ENCODE measurements around the gene PRKAR1B. TPM values are rescaled to one million over a fixed set of nuclear protein-coding genes. Genes with fewer than 3 reads are reported as not detected.

PRKAR1B gene
- total RNA-seq, 2 donors from 2014 or later = 33.5 to 43.2 TPM

DNA sequence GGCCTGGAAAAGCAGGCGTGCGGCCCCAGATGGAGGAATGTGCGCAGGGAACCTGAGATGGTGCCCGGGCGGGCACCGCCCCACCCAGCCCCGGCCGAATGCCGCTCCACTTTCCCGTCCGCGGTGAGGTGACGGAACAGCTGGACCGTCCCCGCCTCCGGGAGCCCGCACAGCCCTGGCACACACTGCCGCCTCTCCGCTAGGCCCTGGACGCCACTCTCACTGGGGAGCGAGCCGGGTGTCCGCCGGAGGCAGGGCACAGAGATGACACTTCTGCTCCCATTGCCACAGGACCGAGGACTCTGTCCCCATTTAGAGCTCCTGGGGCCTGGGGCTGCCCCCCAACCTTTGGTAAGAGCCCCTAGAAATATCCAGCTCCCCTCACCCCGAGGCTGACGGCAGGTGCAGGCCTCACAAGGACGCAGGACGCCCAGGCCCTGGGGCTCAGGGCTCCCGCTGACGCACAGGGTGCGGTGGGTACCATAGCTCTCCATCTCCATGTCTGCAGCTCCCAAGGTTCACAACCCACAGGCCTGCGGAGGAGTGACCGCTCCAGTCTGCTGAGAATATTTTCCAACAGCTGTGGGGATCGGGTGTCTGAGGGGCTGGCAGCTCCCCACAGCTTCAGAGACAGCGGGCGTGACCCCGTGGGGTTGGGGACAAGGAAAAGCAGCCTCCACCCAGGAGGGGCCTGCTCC is 155.2 kb downstream of the PRKAR1B start:
- DNase-seq = no peak

DNA sequence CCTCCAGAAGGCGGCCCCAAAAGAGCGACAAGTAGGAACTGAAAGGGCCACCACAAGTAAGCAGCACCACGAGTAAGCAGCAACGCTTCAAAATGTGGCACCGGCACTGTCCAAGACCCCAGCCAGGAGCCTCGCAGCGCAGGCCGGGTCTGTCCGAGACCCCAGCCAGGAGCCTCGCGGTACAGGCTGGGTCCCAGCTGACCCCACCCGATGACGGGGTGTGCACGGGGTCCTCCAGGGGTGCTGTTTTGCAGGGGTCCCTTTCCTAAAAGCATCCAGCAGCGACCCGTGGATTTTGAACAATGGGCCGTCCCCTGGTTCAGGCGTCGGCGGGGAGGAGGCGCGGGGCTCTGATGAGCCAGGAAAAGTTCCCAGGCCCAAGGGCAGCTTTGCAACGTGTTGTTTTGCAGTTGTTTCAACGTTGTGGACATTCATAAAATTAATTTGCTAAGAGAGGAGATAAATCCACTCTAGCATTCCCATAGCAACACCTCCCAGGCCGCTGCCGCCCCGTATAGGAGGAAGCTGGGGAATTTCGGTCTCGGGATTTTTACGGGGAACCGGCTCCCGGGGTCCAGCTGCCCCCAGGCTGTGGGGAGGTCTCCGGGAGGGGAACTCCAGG is 155.9 kb downstream of the PRKAR1B start:
- no peaks in the 10 kb centered on the region for H3K9me3 Mint-ChIP-seq
- H3K9me3 ChIP-seq (ENCODE audit: control insufficient read depth, low read length) = no peaks in the 10 kb centered on the region
- no peaks in the 10 kb centered on the region for H3K4me1 Mint-ChIP-seq
- TF ChIP-seq, protein P1, sequence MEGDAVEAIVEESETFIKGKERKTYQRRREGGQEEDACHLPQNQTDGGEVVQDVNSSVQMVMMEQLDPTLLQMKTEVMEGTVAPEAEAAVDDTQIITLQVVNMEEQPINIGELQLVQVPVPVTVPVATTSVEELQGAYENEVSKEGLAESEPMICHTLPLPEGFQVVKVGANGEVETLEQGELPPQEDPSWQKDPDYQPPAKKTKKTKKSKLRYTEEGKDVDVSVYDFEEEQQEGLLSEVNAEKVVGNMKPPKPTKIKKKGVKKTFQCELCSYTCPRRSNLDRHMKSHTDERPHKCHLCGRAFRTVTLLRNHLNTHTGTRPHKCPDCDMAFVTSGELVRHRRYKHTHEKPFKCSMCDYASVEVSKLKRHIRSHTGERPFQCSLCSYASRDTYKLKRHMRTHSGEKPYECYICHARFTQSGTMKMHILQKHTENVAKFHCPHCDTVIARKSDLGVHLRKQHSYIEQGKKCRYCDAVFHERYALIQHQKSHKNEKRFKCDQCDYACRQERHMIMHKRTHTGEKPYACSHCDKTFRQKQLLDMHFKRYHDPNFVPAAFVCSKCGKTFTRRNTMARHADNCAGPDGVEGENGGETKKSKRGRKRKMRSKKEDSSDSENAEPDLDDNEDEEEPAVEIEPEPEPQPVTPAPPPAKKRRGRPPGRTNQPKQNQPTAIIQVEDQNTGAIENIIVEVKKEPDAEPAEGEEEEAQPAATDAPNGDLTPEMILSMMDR (conservative IDR thresholded peaks at IDR 0.05) = no peak
- H3K4me3 ChIP-seq (ENCODE audit: low read length) = no peak overlapping the region
- no peak overlapping the region for H3K27ac Mint-ChIP-seq
- DNase-seq = no peak
- no peaks in the 10 kb centered on the region for H3K27me3 Mint-ChIP-seq (ENCODE audit: insufficient read depth)
- no peaks in the 10 kb centered on the region for H3K27me3 ChIP-seq (ENCODE audit: control insufficient read depth, insufficient read depth, low read length, poor library complexity, severe bottlenecking)
- no peak overlapping the region for H3K4me3 Mint-ChIP-seq
- no peak overlapping the region for H3K9ac ChIP-seq (ENCODE audit: extremely low read depth, low read length, poor library complexity, severe bottlenecking)
- H3K36me3 ChIP-seq (ENCODE audit: control insufficient read depth, insufficient read depth, low read length) = no peaks in the 10 kb centered on the region
- 94 to 96% methylated on average over 23 to 33 of the region's 33 CpGs for WGBS, 2 experiments (ENCODE audit: insufficient coverage in 1 of 2, insufficient read length in 1 of 2)
- H3K36me3 Mint-ChIP-seq (ENCODE audit: low read depth) = peaks cover 12% of the 10 kb centered on the region
- H3K27ac ChIP-seq (ENCODE audit: low read depth, low read length) = no peak overlapping the region
- H3K4me1 ChIP-seq (ENCODE audit: control insufficient read depth, insufficient read depth, low read length) = no peaks in the 10 kb centered on the region

More for the DNA sequence above, 155.2 kb downstream of the PRKAR1B start:
- TF ChIP-seq, protein P1 (conservative IDR thresholded peaks at IDR 0.05) = no peak
- H3K4me3 Mint-ChIP-seq = no peak overlapping the region
- no peaks in the 10 kb centered on the region for H3K27me3 Mint-ChIP-seq (ENCODE audit: insufficient read depth)
- H3K4me1 ChIP-seq (ENCODE audit: control insufficient read depth, insufficient read depth, low read length) = no peaks in the 10 kb centered on the region
- H3K4me3 ChIP-seq (ENCODE audit: low read length) = no peak overlapping the region
- peaks cover 18% of the 10 kb centered on the region for H3K36me3 Mint-ChIP-seq (ENCODE audit: low read depth)
- H3K27ac ChIP-seq (ENCODE audit: low read depth, low read length) = no peak overlapping the region
- no peak overlapping the region for H3K27ac Mint-ChIP-seq
- H3K9me3 Mint-ChIP-seq = no peaks in the 10 kb centered on the region
- H3K9me3 ChIP-seq (ENCODE audit: control insufficient read depth, low read length) = no peaks in the 10 kb centered on the region
- H3K27me3 ChIP-seq (ENCODE audit: control insufficient read depth, insufficient read depth, low read length, poor library complexity, severe bottlenecking) = no peaks in the 10 kb centered on the region
- WGBS, 2 experiments (ENCODE audit: insufficient coverage in 1 of 2, insufficient read length in 1 of 2) = 93% methylated on average over 10 to 38 of the region's 38 CpGs
- H3K4me1 Mint-ChIP-seq = no peaks in the 10 kb centered on the region
- H3K36me3 ChIP-seq (ENCODE audit: control insufficient read depth, insufficient read depth, low read length) = no peaks in the 10 kb centered on the region
- no peak overlapping the region for H3K9ac ChIP-seq (ENCODE audit: extremely low read depth, low read length, poor library complexity, severe bottlenecking)

DNA sequence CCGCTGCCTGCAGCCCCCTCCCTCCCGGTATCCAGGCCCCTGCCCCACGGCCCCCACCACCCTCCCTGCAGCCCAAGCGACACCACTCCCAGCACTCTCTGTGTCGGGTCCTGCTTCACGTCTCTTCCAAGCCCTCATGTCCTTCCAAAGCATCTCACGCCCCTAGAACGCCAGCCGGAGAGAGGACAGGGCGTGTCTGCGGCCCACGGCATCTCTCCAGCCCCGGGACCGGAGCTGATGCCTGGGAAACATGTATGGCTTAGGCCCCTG is 156.3 kb downstream of the PRKAR1B start:
- H3K36me3 Mint-ChIP-seq (ENCODE audit: low read depth) = peaks cover 7% of the 10 kb centered on the region
- TF ChIP-seq, protein P1 (conservative IDR thresholded peaks at IDR 0.05) = no peak
- no peaks in the 10 kb centered on the region for H3K9me3 Mint-ChIP-seq
- H3K9me3 ChIP-seq (ENCODE audit: control insufficient read depth, low read length) = no peaks in the 10 kb centered on the region
- H3K4me3 ChIP-seq (ENCODE audit: low read length) = no peak overlapping the region
- no peak overlapping the region for H3K9ac ChIP-seq (ENCODE audit: extremely low read depth, low read length, poor library complexity, severe bottlenecking)
- no peaks in the 10 kb centered on the region for H3K4me1 Mint-ChIP-seq
- H3K27ac ChIP-seq (ENCODE audit: low read depth, low read length) = no peak overlapping the region
- no peak for DNase-seq
- H3K36me3 ChIP-seq (ENCODE audit: control insufficient read depth, insufficient read depth, low read length) = no peaks in the 10 kb centered on the region
- H3K4me3 Mint-ChIP-seq = no peak overlapping the region
- 90 to 94% methylated on average over 11 to 14 of the region's 14 CpGs for WGBS, 2 experiments (ENCODE audit: insufficient coverage in 1 of 2, insufficient read length in 1 of 2)
- H3K27ac Mint-ChIP-seq = no peak overlapping the region
- no peaks in the 10 kb centered on the region for H3K27me3 ChIP-seq (ENCODE audit: control insufficient read depth, insufficient read depth, low read length, poor library complexity, severe bottlenecking)
- H3K4me1 ChIP-seq (ENCODE audit: control insufficient read depth, insufficient read depth, low read length) = no peaks in the 10 kb centered on the region
- H3K27me3 Mint-ChIP-seq (ENCODE audit: insufficient read depth) = no peaks in the 10 kb centered on the region

Data from endodermal cell (in vitro differentiated cells).